Kidney (tissue), 14 donors: Measurements from ENCODE around the gene NR2F1. TPM values are rescaled to one million over a fixed set of nuclear protein-coding genes. Genes with fewer than 3 reads are reported as not detected.

Experiments
- DNase-seq, 5 donors: peaks; one replicate each; pipeline ENCODE4 v3.0.0-alpha.2; 2013 to 2020
- FAIRE-seq: peaks from 2 replicates; lab custom pipeline; 2012; peaks lifted over from hg19 to GRCh38; lab: Jason Lieb, UNC
- H3K27ac ChIP-seq, 2 donors: one replicate each; pipeline ENCODE4 v1.7.0; 2013; ENCODE audit warnings: low read depth in 2 of 2, low read length in 2 of 2, inconsistent platforms in 1 of 2
- H3K27me3 ChIP-seq: one replicate; pipeline ENCODE4 v1.7.1; 2013; ENCODE audit warnings: low read length, inconsistent platforms; ENCODE audit not compliant: control insufficient read depth, insufficient read depth
- H3K36me3 ChIP-seq, 3 donors: one replicate each; pipeline versions ENCODE4 v1.7.0 to v1.7.1; 2013; ENCODE audit warnings: low read length in 3 of 3, control low read depth in 1 of 3, inconsistent platforms in 1 of 3; ENCODE audit not compliant: insufficient read depth in 3 of 3, control insufficient read depth in 2 of 3
- H3K4me1 ChIP-seq, 3 donors: one replicate each; pipeline versions ENCODE4 v1.7.0 to v1.7.1; 2013; ENCODE audit warnings: low read length in 3 of 3, inconsistent platforms in 1 of 3, low read depth in 1 of 3; ENCODE audit not compliant: control insufficient read depth in 2 of 3, insufficient read depth in 2 of 3
- H3K4me3 ChIP-seq, 3 donors: one replicate each; pipeline versions ENCODE4 v1.7.0 to v1.8.1; 2013; ENCODE audit warnings: low read length in 3 of 3, control low read depth in 1 of 3, inconsistent platforms in 1 of 3
- H3K9ac ChIP-seq, 3 donors: one replicate each; pipeline versions ENCODE4 v1.7.0 to v1.7.1; 2013; ENCODE audit warnings: low read length in 3 of 3, control low read depth in 1 of 3, inconsistent platforms in 1 of 3
- H3K9me3 ChIP-seq, 3 donors: one replicate each; pipeline versions ENCODE4 v1.7.0 to v1.7.1; 2013; ENCODE audit warnings: low read length in 3 of 3, control low read depth in 1 of 3, inconsistent platforms in 1 of 3; ENCODE audit not compliant: control insufficient read depth in 2 of 3, insufficient read depth in 1 of 3
- intact Hi-C: fragments of 100-400 bp; cut with DNase I; formaldehyde crosslinking; loops from one replicate; pipeline ENCODE4 v1.11.1; 2022
- polyA plus RNA-seq: library from polyadenylated mRNA; stranded (reverse); fragments of 350-450 nt; fragmentation: Illumina TruSeq; extraction: RNeasy Lipid Tissue Mini Kit (QIAGEN cat#74804); gene quantifications from one replicate; pipeline ENCODE4 v1.2.3, GENCODE V29; 2014; ENCODE audit warnings: low read depth, low replicate concordance; ENCODE audit not compliant: insufficient read depth
- total RNA-seq: library from RNA; stranded (reverse); fragmentation: NEBNext Ultra II Directional; extraction: Animal tissue kit (Norgen Biotek cat#: 25700); gene quantifications from one replicate; pipeline ENCODE4 v1.2.1, GENCODE V29; 2021
- TF ChIP-seq, protein P1 (sequence below): IDR thresholded peaks from 3 replicates; pipeline ENCODE4 v1.5.1; 2012; ENCODE audit warnings: mild to moderate bottlenecking, moderate library complexity, borderline replicate concordance; ENCODE audit not compliant: insufficient read depth; ENCODE audit errors: extremely low read depth
- donor health status: control.
- donor health status: control.
- donor health status: control.
- donor health status: control.
- donor health status: control.
- donor health status: DM: yes; HTN: yes; CAD: no.
- donor health status: Normal renal cell carcinoma (clear cell type).

NR2F1 gene
- total and polyA plus RNA-seq, 2 donors from 2014 or later = 22.8 to 49.5 TPM

GRCh38 chr5:93611273-93611975, 28.4 kb downstream of the NR2F1 start:
- Histone ChIP-seq H3K36me3 (no peaks in the 10 kb centered on the region), H3K4me1 (peaks cover 0 to 5% (median 4%) of the 10 kb centered on the region in 3 donors), H3K9ac (no peak overlapping the region), H3K4me3 (peak overlapping the region in 2 of 3 donors; percentile 11 to 63), H3K9me3 (no peaks in the 10 kb centered on the region), H3K27ac (no peak overlapping the region), H3K27me3 (peaks cover 21% of the 10 kb centered on the region)
- TF ChIP-seq, protein P1, sequence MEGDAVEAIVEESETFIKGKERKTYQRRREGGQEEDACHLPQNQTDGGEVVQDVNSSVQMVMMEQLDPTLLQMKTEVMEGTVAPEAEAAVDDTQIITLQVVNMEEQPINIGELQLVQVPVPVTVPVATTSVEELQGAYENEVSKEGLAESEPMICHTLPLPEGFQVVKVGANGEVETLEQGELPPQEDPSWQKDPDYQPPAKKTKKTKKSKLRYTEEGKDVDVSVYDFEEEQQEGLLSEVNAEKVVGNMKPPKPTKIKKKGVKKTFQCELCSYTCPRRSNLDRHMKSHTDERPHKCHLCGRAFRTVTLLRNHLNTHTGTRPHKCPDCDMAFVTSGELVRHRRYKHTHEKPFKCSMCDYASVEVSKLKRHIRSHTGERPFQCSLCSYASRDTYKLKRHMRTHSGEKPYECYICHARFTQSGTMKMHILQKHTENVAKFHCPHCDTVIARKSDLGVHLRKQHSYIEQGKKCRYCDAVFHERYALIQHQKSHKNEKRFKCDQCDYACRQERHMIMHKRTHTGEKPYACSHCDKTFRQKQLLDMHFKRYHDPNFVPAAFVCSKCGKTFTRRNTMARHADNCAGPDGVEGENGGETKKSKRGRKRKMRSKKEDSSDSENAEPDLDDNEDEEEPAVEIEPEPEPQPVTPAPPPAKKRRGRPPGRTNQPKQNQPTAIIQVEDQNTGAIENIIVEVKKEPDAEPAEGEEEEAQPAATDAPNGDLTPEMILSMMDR = no peak
- FAIRE-seq (no peak), DNase-seq (no peak)
- intact Hi-C loops = no loop called here

DNA sequence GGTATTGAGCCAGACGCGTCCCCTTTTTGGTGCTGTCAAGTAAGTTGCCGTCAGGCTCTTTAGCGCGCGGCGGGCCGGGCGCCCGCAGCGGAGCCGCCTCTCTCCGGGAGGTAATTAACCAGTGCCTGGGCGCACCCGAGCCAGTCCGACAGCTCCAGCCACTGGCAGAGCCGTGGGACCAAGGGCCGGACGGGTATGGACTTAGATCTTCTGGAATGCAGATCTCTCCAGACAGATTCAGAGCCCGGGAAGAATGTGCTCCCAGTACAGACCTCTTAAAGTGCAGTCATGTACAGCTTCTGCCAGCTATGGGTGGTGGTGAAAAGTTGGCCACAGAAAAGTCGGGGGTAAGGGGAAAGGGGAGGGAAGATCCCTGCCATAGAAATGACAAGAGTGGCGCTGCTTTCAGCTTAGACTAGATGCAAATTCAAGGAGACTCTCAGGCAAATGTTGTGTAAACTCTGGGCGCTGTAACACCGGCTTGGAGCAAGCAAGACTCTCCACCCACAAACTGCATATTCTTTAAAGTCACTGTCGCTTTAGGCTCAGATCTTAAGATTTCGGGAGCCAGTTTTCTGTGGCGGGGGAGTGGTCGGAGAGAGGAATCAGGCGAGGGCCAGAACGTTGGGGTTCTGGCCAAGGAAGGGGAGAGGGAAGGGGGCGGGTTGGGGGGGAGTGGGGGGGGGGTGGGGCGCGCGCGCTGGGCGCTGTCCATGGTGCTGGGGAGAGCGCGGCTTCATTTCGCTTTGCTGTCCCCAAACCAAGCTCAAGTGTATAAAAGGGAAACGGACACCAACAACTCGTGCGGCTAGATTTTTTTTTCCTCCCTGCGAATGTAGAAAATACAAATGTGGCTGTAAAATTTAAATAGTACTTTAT, 29.2 kb downstream of the NR2F1 start:
- no peak overlapping the region for H3K9ac ChIP-seq
- intact Hi-C loops = no loop called here
- TF ChIP-seq, protein P1 = no peak
- DNase-seq (peak; percentile 59 to 85 (median 82)), FAIRE-seq (no peak)
- peaks cover 0 to 5% (median 4%) of the 10 kb centered on the region in 3 donors for H3K4me1 ChIP-seq
- no peaks in the 10 kb centered on the region for H3K36me3 ChIP-seq
- H3K9me3 ChIP-seq = no peaks in the 10 kb centered on the region
- peak overlapping the region; percentile 32 to 63 (median 42) for H3K4me3 ChIP-seq
- peaks cover 21% of the 10 kb centered on the region for H3K27me3 ChIP-seq
- no peak overlapping the region for H3K27ac ChIP-seq

DNA sequence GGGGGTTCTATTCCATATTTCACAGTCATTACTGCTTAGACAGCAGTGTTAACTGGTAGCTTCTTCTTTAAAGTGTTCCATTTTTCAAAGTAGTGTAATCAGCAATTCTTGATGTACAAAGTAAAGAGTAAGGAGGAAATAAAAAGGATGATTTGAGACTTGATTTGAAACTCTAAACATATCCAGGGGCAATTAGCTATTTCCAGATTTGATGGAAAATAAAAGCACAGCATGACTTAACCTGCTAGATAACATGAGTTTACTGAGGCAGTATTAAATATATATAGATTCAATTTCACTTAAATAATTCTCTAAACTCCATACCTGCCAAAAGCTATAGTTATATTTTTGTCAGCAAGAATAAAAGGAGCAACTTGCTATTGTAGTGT, 29.8 kb downstream of the NR2F1 start:
- intact Hi-C loops = no loop called here
- TF ChIP-seq, protein P1 = no peak

More for the DNA sequence above, 29.8 kb downstream of the NR2F1 start:
- DNase-seq (no peak), FAIRE-seq (no peak)
- no peak overlapping the region for H3K9ac ChIP-seq
- no peak overlapping the region for H3K27ac ChIP-seq
- no peaks in the 10 kb centered on the region for H3K9me3 ChIP-seq
- peak overlapping the region in 1 of 3 donors; percentile 32 for H3K4me3 ChIP-seq
- peaks cover 0 to 5% (median 4%) of the 10 kb centered on the region in 3 donors for H3K4me1 ChIP-seq
- H3K27me3 ChIP-seq = peaks cover 21% of the 10 kb centered on the region
- no peaks in the 10 kb centered on the region for H3K36me3 ChIP-seq
